OCI-M1 (cell line): ENCODE results near the gene BCKDHA.
"Not testable (repeated sequence)": the region's sequence is repeated elsewhere in the genome, so short reads cannot be mapped to it uniquely, and the experiment has no call there.

Experiments used
- DNase-seq: peaks from one replicate; lab custom pipeline; 2025; lab: John Stamatoyannopoulos, UW

Gene BCKDHA

DNA sequence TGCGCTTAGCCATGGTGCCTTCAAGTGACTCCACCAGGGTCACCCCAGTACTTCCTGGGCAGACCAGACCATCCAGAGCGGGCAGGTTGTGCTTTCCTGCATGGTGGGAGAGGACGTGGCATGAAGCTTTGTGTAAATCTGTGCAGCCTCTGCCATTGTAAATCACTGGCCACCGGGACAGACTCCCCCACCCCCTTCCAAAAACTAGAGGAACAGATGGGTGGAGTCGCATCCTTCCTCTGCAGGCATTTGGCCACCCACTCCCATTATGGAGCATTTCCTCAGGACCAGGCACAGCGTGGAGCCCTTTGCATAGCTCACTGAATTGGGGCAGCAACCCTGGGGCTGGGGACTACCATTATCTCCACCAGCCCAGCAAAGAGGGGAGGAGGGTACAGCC lies 8.2 kb downstream of the BCKDHA start:
- DNase-seq, result no peak

DNA sequence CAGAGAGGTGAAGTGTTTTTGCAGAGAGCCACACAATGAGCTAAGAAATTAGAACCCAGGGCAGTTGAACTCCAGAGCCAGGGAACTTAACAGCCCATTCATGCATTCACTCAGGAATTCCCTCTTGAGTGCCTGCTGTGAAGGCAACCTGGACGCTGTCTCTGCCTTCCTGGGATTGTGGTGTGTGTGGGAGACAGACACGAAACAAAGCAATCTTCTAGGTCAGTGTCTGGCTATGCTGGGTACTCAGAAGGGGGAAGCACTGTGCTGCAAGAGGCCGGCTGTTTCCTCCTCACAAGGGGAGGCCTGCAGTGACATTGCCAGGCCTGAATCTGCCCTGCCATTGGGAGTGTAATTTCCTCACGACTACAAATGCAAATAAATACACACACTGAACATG lies 9.7 kb downstream of the BCKDHA start:
- DNase-seq, result no peak

DNA sequence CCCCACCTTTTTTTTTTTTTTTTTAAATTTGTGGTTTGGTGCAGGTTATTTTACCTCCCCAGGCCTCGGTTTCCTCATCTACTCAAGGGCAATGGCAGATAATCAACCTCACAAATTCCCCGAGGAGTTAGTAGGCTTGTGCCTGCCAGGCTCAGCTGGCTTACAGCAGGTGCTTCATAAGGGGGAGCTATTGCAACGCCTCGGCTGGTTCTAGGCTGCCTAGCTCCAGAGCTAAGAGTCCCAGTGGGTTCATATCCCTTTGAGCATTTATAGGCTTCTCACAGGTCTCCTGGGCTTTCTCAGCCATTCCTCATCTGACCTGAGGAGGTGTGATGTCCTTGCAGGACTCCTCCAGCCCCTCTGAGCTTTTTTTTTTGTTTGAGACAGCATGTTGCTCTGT lies 10.6 kb downstream of the BCKDHA start:
- peak; percentile 16 for DNase-seq

DNA sequence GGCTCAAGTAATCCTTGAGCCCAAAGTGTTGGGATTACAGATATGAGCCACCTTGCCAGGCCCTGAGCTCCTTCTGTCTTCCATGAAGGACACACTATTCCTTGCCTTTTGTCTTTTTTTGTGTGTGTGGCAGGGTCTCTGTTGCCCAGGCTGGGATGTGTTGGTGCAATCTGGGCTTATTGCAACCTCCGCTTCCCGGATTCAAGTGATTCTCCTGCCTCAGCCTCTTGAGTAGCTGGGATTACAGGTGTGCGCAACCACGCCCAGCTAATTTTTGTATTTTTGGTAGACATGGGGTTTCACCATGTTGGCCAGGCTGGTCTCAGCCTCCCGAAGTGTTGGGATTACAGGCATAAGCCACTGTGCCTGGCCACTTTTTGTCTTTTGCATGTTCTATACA lies 11.2 kb downstream of the BCKDHA start:
- not testable (repeated sequence) for DNase-seq

DNA sequence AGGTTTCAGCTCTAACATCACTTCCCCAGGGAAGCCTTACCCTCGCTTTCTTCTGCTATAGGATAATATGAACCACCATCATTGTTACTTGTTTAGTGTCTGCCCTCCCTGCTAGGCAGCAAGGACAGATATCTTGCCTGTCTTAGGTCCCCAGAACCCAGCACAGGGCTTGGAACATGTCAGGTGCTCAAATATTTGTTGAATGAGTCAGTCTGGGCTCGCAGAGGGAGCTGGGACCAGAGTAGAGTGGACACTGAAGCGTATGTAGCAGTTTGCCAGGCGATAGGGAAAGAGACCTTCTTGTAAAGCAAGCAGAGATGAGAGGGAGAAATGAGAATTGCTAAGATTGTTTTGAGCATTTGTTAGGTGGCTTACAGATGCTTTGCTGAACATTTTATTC lies 11.7 kb downstream of the BCKDHA start:
- no peak for DNase-seq

DNA sequence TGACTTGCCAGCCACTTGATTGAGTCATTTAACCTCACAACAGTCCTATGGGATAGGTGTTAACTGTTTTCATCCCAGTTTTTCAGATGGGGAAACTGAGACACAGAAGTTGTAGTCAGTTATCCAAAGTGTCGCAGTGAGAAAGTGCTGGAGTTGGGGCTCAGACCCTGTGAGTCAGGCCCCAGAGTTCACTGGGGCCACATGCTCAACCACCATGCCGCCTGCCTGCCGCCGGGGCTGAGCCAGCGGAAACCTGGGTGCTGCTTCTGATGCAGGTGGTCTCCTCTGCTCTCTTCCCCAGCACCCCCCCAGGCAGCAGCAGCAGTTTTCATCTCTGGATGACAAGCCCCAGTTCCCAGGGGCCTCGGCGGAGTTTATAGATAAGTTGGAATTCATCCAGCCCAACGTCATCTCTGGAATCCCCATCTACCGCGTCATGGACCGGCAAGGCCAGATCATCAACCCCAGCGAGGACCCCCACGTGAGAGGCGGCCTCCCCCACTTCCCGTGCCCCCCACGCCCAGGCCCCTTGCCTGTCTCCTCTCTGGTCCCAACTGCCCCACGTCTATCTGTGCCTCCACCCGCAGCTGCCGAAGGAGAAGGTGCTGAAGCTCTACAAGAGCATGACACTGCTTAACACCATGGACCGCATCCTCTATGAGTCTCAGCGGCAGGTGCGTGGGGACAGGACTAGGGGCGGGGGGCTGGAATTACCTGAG lies 12.9 kb downstream of the BCKDHA start:
- no peak for DNase-seq

DNA sequence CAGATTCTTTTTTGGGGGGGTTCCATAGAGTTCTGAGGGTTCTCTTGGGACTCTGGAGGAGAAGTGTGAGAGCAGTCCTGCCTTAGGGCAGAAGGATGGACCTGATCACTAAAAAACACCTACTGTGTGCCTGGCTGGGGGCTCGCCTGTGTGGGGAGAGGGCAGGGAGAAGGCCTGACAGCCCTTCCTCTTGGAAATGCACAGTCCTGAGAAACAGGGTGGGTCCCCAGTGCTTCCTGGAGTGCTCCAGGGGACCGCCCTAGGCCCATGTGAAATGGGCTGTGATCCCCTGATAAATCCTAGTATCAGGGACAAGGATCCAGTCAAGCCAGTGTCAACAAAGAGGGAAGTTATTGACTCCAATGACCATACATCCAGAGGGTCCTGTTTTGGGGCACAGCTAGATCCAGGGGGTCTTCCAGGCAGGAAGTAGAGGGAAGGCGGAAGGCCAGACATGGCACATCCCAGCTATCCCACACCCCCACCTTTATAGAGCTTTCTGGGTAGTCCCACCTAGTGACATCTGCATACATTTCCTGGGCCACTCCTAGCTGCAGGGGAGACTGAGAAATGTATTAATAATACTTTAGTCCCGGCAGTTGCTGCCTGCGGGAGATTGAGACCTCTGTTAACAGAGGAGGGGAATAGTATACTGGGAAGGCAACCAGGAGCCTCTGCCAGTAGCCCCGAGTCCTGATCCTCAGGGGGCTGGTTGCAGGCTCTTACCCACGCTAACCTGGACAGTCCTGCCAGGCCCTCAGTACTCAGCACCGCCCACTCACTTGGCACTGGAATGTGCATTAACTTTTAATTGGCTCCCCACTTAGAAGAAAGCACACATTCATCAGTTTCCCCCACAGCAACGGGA lies 13.7 kb downstream of the BCKDHA start:
- DNase-seq, result no peak

DNA sequence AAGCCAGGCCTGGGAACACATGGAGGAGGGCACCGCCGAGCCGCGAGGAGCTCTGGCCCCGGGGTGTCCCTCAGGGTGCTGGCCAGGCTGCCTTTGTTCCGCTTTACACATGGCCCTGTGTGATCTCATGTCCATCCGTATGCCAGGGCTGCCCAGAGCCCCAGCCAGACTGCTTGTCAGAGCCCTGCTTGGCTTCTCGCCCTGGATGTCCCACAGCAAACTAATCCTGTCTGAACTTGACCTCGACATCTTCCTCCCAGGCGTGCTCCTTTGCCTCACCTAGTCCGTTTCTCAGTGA lies 14.3 kb downstream of the BCKDHA start:
- no peak for DNase-seq

DNA sequence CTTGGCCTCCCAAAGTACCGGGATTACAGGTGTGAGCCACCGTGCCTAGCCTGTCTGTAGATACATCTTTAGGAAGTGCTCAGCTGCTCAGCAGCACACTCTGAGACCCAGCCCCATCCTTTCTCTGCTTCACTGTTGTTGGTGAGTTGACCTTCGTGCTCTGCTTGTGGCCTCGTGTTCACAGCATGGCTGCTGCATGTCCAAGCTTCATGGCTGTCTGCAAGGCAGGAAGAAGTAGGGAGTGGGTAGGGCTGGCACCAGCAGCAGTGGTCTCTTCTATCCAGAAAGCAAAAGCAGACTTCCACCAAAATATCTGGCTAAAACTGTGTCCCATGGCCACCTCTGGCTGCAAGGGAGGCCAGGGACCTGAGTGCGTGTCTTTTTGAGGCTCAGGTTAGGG lies 15.3 kb downstream of the BCKDHA start:
- no peak for DNase-seq

DNA sequence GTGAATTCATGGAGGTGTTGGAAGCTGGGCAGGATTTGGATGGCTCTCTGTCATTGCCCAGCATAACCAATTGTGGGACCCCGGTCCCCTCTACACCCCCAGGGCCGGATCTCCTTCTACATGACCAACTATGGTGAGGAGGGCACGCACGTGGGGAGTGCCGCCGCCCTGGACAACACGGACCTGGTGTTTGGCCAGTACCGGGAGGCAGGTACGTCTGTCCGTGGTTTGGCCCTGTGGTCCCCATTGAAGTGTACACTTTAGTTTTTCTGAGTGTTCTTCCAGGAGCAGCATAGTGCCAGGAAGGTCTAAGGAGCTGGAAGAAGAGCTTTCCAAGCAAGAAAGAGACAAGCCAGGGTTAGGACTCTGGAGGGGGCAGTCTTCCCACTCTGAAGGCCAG lies 16.3 kb downstream of the BCKDHA start:
- no peak for DNase-seq

DNA sequence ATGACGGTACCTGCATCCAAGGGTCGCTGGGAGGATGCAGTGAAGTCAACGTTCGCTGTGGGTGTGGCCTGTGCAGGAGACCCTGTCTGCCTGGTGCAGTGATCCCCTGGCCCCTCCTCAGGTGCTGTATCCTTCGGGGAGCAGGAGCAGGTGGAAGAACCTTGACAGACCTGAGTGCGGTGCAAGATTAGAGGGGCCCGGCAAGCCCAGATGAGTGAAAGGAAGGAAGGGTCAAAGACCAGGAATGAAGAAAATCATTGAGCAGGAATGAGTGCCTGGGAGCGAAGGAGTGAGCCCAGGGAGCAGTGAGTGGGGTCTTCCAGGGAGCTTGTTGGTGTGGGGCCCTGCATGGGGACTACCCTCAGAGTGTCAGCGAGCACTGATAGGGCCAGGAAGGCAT lies 16.8 kb downstream of the BCKDHA start:
- DNase-seq, result no peak

DNA sequence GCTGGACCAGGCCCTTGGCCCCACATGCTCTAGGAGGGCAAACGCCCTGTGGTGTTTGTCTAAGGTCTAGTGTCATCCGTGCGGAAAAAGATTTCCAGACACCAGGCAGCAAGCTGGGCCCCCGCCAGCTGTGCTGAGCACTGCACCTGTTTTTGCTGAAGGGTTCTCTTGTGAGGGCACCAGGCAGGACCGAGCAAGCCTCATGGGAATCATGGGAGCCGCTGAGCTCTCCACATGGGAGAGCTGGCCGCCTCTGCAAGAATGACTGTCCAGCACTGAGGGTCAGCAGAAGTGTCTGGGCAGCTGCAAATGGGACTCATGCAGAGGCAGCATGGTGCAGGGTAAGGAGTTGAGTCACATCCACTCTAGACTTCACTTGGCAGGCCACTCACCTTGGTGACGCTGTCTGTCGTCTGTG lies 17.5 kb downstream of the BCKDHA start:
- DNase-seq, result no peak

DNA sequence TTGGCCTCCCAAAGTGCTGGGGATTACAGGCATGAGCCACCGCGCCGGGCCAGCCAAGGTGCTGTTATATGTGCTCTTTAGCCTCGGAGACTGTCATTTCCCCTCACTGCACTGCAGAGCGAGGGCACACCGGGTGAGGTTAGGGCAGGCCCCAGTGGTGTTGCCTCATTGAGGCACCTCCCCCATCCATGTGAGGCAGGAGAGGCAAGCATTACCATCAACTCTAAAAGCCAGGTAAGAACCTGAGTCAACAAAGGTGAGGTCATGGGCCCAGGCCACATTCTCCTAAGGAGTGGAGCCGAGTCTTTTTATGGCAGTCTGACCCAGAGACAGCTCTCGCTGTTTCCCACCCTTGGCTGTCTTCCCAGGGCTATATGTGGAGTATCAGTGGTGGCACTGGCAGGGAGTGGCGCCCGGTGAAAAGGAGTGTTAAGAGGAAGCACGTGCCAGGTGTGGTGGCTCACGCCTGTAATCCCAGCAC lies 18.6 kb downstream of the BCKDHA start:
- no peak for DNase-seq

DNA sequence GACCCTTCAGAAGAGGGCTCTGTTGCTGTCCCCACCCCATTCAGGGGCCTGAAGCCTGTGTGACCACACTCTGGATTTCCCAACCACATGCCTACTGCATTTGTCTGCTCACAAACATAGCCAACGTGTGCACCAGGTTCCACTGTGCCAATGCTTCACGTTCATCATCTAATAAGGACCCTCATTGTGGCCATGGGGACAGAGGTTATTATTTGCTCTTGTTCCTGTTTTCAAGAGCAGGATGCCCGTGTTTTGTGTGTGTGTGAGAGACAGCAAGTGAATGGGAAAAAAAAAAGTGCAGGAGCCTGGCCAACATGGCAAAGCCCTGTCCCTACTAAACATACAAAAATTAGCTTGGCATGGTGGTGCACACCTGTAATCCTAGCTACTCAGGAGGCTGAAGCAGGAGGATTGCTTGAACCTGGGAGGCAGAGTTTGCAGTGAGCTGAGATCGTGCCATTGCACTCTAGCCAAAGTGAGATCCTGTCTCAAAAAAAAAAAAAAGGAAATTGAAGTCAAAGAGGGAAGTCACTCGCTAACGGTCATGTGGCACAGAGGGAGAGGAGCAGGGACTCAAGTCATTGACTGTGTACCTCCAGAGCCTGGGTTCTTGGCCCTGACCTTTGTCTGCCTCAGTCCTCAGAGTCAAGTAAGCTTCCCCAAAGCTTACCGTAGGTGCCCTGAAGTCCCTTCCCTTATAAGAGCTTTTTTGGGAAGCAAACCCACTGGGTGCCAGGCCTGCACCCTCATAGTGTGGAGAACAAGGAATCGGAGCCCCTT lies 22.7 kb downstream of the BCKDHA start:
- peak; percentile 78 for DNase-seq

DNA sequence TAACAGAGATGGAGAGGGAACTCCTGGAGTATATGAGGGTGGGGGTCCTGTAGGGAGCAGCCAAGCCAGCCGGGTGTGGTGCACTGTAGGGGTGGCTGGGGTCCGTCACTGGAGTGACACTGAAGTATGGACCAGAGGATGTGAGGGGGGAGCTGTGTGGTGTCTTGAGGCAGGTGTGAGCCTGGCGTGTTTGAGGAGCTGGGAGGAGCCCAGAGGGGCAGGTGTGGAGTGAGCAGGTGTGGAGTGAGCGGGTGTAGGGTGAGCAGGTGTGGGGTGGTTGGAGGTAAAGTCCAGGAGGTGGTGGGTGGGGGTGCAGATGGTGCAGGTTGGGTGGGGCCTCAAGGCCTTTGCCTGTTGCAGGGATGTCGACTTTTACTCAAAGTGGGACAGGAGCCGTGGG lies 23.7 kb downstream of the BCKDHA start:
- no peak for DNase-seq

DNA sequence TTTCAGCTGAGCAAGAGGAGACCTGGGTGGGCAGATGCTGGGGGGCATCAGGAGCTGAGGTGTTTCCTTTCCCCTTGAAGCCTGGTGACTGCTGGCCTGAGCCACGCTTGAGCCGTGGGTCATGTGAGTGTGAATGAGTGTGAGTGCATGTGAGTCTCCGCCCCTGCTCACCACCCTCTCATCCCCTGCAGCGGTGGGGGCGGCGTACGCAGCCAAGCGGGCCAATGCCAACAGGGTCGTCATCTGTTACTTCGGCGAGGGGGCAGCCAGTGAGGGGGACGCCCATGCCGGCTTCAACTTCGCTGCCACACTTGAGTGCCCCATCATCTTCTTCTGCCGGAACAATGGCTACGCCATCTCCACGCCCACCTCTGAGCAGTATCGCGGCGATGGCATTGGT lies 24.4 kb downstream of the BCKDHA start:
- DNase-seq, result no peak

DNA sequence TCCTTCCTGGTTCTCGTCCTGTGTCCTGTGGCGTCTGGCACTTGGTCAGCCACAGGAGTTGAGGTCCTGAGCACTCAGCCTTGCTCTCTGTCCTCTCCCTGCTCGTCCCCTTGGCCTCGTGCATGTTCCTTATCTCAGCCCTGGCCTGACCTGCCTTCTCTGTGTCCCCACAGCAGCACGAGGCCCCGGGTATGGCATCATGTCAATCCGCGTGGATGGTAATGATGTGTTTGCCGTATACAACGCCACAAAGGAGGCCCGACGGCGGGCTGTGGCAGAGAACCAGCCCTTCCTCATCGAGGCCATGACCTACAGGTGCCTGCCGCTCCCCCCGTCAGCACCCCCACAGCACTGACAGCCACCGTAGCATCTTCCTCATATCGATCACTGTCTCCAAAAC lies 24.8 kb downstream of the BCKDHA start:
- no peak for DNase-seq

DNA sequence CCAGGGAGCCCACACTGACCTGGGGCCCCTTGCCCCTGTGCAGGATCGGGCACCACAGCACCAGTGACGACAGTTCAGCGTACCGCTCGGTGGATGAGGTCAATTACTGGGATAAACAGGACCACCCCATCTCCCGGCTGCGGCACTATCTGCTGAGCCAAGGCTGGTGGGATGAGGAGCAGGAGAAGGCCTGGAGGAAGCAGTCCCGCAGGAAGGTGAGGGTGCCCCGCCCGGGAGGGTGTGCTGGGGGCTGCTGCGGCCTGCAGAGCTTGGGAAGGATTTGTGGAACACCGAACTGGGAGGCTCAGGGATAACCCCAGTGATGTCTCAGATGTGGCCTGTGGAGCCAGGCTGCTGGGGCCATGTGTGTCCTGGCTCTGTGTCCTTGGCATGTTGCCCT lies 25.3 kb downstream of the BCKDHA start:
- no peak for DNase-seq

DNA sequence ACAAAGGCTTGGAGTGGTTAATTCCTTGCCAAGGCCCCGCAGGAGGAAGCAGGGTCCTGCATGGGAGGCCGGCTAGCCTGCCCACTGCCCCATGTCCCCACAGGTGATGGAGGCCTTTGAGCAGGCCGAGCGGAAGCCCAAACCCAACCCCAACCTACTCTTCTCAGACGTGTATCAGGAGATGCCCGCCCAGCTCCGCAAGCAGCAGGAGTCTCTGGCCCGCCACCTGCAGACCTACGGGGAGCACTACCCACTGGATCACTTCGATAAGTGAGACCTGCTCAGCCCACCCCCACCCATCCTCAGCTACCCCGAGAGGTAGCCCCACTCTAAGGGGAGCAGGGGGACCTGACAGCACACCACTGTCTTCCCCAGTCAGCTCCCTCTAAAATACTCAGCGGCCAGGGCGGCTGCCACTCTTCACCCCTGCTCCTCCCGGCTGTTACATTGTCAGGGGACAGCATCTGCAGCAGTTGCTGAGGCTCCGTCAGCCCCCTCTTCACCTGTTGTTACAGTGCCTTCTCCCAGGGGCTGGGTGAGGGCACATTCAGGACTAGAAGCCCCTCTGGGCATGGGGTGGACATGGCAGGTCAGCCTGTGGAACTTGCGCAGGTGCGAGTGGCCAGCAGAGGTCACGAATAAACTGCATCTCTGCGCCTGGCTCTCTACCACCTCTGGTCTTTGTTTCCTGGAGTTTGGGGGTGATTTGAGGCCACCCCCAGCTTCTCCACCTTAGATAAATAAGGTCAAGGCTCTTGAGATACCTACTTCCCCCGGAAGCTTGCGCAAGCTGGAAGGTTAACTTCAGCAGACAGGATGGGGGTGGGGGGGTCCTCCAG lies 26.9 kb downstream of the BCKDHA start:
- no peak for DNase-seq

DNA sequence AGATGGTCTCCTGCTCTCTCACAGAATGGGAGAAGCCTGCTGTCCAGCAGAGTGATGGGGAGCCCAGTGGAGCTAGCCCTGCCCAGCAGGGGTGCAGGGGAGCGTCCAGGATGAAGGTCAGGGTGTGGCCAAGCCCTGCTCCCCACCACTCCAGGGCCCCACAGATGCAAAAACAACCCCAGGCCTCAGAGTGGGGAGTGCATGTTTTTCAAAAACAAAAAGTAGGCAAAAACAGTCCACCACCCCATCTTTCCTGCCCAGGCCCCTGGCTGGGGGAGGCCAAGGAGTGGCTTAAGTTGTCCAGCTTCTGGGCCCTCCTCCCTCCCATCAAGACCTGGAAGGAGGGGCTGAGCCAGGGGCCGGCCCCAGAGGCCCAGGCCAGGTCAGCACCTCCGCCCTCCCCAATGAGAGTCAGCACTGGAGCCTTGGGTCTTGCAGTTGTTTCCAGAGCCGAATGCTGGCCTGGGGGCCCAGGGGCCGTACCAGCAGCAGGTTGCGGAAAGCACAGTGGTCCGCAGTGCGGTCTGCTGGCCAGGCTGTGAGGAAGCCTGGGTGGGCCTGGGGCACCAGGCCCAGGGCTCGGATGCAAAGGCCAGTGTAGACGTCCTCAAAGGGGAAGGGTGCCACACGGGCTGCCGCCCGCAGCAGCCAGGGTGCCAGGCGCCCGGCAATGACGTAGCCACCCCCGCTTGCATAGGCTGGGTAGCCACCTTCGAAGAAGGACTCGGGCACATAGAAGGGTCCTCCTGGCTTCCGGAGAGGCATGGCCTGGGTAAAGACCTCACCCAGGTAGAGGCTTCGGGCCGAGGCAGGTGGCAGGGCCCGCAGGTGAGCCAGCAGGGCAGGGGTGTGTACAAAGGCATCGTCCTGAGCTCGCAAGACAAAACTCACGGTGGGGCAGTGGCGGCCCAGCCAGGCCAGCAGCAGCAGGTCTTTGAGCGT lies 27.8 kb downstream of the BCKDHA start:
- DNase-seq, result no peak
